HG03442 (cell line): Measurements from ENCODE around the gene PDLIM4.
A peak's percentile ranks its signal among the peaks of the same experiment; 100 is the strongest.

Experiments
- ATAC-seq: cut with Tn5 transposase; IDR thresholded peaks from one replicate; pipeline ENCODE4 v1.9.1; 2021; ENCODE audit warnings: mild to moderate bottlenecking, moderate library complexity; ENCODE audit not compliant: unreplicated experiment

PDLIM4 gene

DNA sequence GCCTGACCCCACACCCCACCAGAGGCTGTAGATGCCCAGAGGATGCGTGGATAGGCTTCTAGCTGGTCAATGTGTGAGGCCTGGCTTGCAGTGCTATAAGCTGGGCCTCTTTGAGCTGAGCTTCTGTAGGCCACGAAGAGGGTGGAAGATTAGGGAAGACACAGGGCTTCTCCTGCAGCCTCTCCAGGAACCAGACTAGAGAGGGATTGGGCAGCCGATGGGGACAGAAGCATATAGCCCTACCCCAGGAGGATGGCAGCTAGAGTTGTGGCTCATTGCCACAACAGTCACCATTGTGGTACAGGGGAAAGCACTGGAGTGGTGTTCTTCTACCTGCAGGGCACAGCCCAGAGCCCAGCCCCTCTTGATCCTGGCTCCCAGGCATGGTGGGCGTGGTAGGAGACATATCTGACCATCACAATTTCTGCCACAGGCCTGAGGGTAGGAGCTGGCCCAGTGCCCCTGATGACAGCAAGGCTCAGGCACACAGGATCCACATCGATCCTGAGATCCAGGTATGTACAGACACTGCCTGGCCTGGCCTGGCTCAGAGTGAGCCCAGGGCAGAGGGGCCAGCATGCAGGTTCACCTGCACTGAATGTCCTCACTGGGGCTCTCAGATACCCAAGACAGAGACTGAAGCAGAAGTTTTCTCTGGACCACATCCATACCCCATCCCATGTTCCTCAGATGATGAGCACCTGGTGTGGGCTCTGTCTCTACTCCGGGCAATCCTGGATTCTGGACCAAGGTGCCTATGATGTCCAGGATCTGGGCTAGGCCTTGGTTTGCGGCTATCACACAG lies 8.7 kb downstream of the PDLIM4 start:
- ATAC-seq = no peak

DNA sequence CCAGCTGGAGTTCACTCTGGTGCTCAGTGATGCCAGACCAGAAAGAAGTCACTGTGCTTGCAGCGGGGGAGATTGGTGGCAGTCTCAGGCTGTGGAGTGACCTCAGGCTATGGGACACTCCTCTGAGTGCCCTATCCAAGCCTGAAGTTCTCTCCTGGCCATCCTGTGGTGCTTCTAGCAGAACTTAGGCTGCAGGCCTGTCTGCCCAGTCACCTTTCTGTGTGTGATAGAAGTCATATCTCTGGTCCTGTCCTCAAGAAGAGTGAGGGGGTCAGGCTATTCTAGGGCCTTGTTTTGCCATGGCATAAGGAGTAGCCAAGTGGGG lies 9.3 kb downstream of the PDLIM4 start:
- ATAC-seq = no peak

DNA sequence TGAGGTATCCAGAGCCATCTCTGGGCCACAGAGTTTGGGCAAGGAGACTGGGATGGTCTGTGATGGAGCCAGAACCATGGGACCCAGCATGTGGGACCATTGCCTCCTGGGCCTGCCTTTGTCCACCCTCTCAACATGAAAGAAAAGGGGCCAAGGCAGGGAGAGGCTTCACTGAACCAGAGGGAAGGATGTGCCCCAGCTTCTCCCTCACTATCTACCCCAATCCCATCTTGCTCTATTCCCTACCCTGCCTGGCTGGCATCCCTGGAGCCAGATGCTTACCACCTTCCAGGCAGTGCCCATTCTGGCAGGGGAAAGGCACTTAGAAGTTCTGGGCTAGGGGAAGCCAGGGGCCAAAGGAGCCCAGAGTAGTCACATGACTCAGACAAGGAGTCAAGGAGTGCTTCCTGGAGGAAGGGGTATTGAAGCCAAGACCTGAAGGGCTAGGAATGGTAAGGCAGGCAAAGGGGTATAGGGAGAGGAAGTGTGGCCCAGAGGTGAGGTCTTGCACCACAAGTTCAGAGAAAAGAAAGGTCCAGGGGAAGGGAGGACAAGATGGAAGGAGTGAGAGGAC lies 9.8 kb downstream of the PDLIM4 start:
- no peak for ATAC-seq

- peak; percentile 2 for ATAC-seq
Observed at GRCh38 chr5:132267931-132268768, 10.7 kb downstream of the PDLIM4 start.

- peak; percentile 70 for ATAC-seq
Observed at GRCh38 chr5:132268769-132269551, 11.5 kb downstream of the PDLIM4 start.

DNA sequence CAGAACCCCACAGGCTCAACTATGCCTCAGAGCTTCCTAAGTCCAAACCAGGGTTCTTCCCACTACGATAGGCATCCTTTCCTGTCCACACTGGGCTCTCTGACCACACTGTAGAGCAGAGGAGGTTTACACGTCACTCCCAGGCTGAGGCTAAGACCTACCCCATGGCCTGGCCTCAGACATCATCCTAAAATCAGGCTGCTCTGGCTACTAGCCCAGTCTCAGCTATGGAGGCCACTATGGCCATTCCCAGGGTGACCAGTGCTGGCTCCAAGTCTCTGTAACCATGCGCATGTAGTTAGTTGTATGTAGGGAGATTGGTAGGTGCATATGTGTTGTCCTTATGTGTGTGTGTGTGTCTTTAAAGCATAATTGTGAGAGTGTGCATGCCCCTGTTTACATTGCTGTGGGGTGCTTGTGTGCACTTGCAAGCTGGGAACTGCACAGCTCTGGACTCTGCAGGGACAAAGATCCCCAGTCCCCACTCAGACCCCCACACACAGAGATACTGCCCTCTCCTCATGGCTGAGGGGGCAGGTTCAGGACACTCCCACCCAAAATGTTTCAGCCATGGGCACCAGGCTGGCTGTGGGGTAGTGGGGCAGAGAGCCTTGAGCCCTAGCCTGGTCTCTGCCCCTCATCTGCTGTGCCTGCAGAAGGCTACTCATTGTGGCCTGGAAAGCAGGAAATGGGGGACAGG lies 12.3 kb downstream of the PDLIM4 start:
- no peak for ATAC-seq

- no peak for ATAC-seq
Observed at GRCh38 chr5:132270335-132270665, 12.8 kb downstream of the PDLIM4 start.

- no peak for ATAC-seq
Observed at GRCh38 chr5:132270706-132271105, 13.2 kb downstream of the PDLIM4 start.

- no peak for ATAC-seq
Observed at GRCh38 chr5:132271251-132272246, 14.1 kb downstream of the PDLIM4 start.

- no peak for ATAC-seq
Observed at GRCh38 chr5:132272311-132273210, 15.1 kb downstream of the PDLIM4 start.

GRCh38 chr5:132273631-132274030 lies 16.1 kb downstream of the PDLIM4 start:
- no peak for ATAC-seq

GRCh38 chr5:132274050-132274792 lies 16.7 kb downstream of the PDLIM4 start:
- ATAC-seq = no peak

GRCh38 chr5:132275367-132276220 lies 18.1 kb downstream of the PDLIM4 start:
- no peak for ATAC-seq

- no peak for ATAC-seq
Observed at GRCh38 chr5:132277256-132277655, 19.8 kb downstream of the PDLIM4 start.

- ATAC-seq = no peak
Observed at GRCh38 chr5:132277971-132278853, 20.7 kb downstream of the PDLIM4 start.

GRCh38 chr5:132279801-132280200 lies 22.3 kb downstream of the PDLIM4 start:
- ATAC-seq = no peak
